Stimulated activated CD4-positive, alpha-beta T cell treated with anti-CD3 and anti-CD28 coated beads, TNF-alpha, amount 100 ng/mL, for 4 hours (primary cell): ENCODE data around the gene CHIC1.
"Not testable (repeated sequence)": the region's sequence is repeated elsewhere in the genome, so short reads cannot be mapped to it uniquely, and the experiment has no call there.

Experiments used
- DNase-seq, 3 experiments: peaks; one replicate each; pipeline ENCODE4 v3.0.0-alpha.2; 2020; ENCODE audit warnings: low read depth in 3 of 3

Gene CHIC1

GRCh38 chrX:73562984-73563737 lies at the start of gene CHIC1:
CHIC1 (plus strand) TSS chrX:73563197; CDS start chrX:73563285, 88 bp downstream.
- DNase-seq: peak; percentile 28 to 44 (median 38)

GRCh38 chrX:73522823-73523222 lies 40.2 kb upstream of the CHIC1 start:
- not testable (repeated sequence) for DNase-seq

- no peak for DNase-seq
Observed at GRCh38 chrX:73524906-73525305, 38.1 kb upstream of the CHIC1 start.

GRCh38 chrX:73525928-73526690 lies 36.9 kb upstream of the CHIC1 start:
- DNase-seq: no peak

- DNase-seq: not testable (repeated sequence)
Observed at GRCh38 chrX:73531655-73532054, 31.3 kb upstream of the CHIC1 start.

GRCh38 chrX:73556159-73556558 lies 6.8 kb upstream of the CHIC1 start:
- DNase-seq: no peak

- no peak for DNase-seq
Observed at GRCh38 chrX:73561801-73562200, 1.2 kb upstream of the CHIC1 start.

- DNase-seq: no peak
Observed at GRCh38 chrX:73562458-73562857, 539 bp upstream of the CHIC1 start.

GRCh38 chrX:73563738-73564068 lies 706 bp downstream of the CHIC1 start:
- DNase-seq: no peak

- no peak for DNase-seq
Observed at GRCh38 chrX:73577361-73577760, 14.4 kb downstream of the CHIC1 start.

- DNase-seq: no peak
Observed at GRCh38 chrX:73581002-73581628, 18.1 kb downstream of the CHIC1 start.

- DNase-seq: not testable (repeated sequence)
Observed at GRCh38 chrX:73597758-73598157, 34.8 kb downstream of the CHIC1 start.

GRCh38 chrX:73615022-73615421 lies 52.0 kb downstream of the CHIC1 start:
- DNase-seq: no peak

- DNase-seq: not testable (repeated sequence)
Observed at GRCh38 chrX:73641669-73642068, 78.7 kb downstream of the CHIC1 start.

GRCh38 chrX:73647212-73647611 lies 84.2 kb downstream of the CHIC1 start:
- no peak for DNase-seq

- DNase-seq: no peak
Observed at GRCh38 chrX:73647632-73648322, 84.8 kb downstream of the CHIC1 start.

GRCh38 chrX:73661322-73661721 lies 98.3 kb downstream of the CHIC1 start:
- DNase-seq: not testable (repeated sequence)

GRCh38 chrX:73668779-73669178 lies 105.8 kb downstream of the CHIC1 start:
- no peak for DNase-seq

GRCh38 chrX:73681408-73681807 lies 118.4 kb downstream of the CHIC1 start:
- DNase-seq: no peak

GRCh38 chrX:73683236-73683859 lies 120.4 kb downstream of the CHIC1 start:
- no peak for DNase-seq

GRCh38 chrX:73707014-73707413 lies 144.0 kb downstream of the CHIC1 start:
- DNase-seq: not testable (repeated sequence)

- DNase-seq: no peak
Observed at GRCh38 chrX:73728602-73729001, 165.6 kb downstream of the CHIC1 start.
